DOHH2 (cell line): ENCODE results near the gene BET1L.
A peak's percentile ranks its signal among the peaks of the same experiment; 100 is the strongest.

Experiments
- H3F3A ChIP-seq: fragments of 200-600 bp; sonication (generic), shearing (Covaris generic); 2 replicates; pipeline ENCODE4 v1.6.0; 2016; ENCODE audit warnings: antibody characterized with exemption, mild to moderate bottlenecking; ENCODE audit not compliant: control insufficient read depth, insufficient read depth
- H3K27ac ChIP-seq: fragments of 200-600 bp; sonication (generic); 2 replicates; pipeline ENCODE4 v1.5.1; 2014; ENCODE audit warnings: low read depth, mild to moderate bottlenecking, low read length, moderate library complexity
- H3K27me3 ChIP-seq: fragments of 200-600 bp; sonication (generic); 2 replicates; pipeline ENCODE4 v1.6.1; 2014; ENCODE audit warnings: mild to moderate bottlenecking, low read length, mixed read lengths; ENCODE audit not compliant: control insufficient read depth
- H3K36me3 ChIP-seq: fragments of 200-600 bp; sonication (generic); 2 replicates; pipeline ENCODE4 v1.6.1; 2014; ENCODE audit warnings: mild to moderate bottlenecking, low read length, moderate library complexity, mixed read lengths; ENCODE audit not compliant: control insufficient read depth
- H3K4me1 ChIP-seq: fragments of 200-600 bp; sonication (generic); 2 replicates; pipeline ENCODE4 v1.6.1; 2014; ENCODE audit warnings: mild to moderate bottlenecking, low read length, mixed read lengths; ENCODE audit not compliant: control insufficient read depth
- H3K4me2 ChIP-seq: fragments of 200-600 bp; sonication (generic); 2 replicates; pipeline ENCODE4 v1.6.0; 2014; ENCODE audit warnings: mild to moderate bottlenecking, low read length, moderate library complexity
- H3K4me3 ChIP-seq: fragments of 200-600 bp; sonication (generic); 2 replicates; pipeline ENCODE4 v1.5.1; 2014; ENCODE audit warnings: mild to moderate bottlenecking, low read length, mixed read lengths
- H3K79me2 ChIP-seq: fragments of 200-600 bp; sonication (generic); 2 replicates; pipeline ENCODE4 v1.6.1; 2014; ENCODE audit warnings: mild to moderate bottlenecking, low read length, mixed read lengths; ENCODE audit not compliant: control insufficient read depth
- H3K9me2 ChIP-seq: fragments of 200-600 bp; sonication (generic); replicated peaks from 2 replicates; pipeline ENCODE4 v1.6.1; 2014; ENCODE audit warnings: mild to moderate bottlenecking, low read length, mixed read lengths; ENCODE audit not compliant: control insufficient read depth
- H3K9me3 ChIP-seq: fragments of 200-600 bp; sonication (generic); 2 replicates; pipeline ENCODE4 v1.6.1; 2014; ENCODE audit warnings: antibody characterized with exemption, low read length, mixed read lengths; ENCODE audit not compliant: control insufficient read depth, insufficient read depth
- H4K20me1 ChIP-seq: fragments of 200-600 bp; sonication (generic); 2 replicates; pipeline ENCODE4 v1.6.0; 2014; ENCODE audit warnings: low read depth, mild to moderate bottlenecking, antibody characterized with exemption, low read length, moderate library complexity; ENCODE audit not compliant: control insufficient read depth, insufficient read depth
- CTCF ChIP-seq: fragments of 200-600 bp; sonication (generic); IDR thresholded peaks from one replicate; pipeline ENCODE4 v1.5.1; 2014; ENCODE audit warnings: antibody characterized with exemption, mild to moderate bottlenecking, low read depth, low read length; ENCODE audit not compliant: poor library complexity, severe bottlenecking
- EZH2phosphoT487 ChIP-seq: fragments of 200-600 bp; sonication (generic); IDR thresholded peaks from 2 replicates; pipeline ENCODE4 v1.6.1; 2017; ENCODE audit warnings: borderline replicate concordance, mild to moderate bottlenecking, antibody characterized with exemption, low read length, moderate library complexity, mixed read lengths

Gene BET1L

GRCh38 chr11:251550-251949 lies 44.4 kb upstream of the BET1L start:
- Histone ChIP-seq H3K27ac (no peak overlapping the region), H3K36me3 (peaks cover 67% of the 10 kb centered on the region), H3K27me3 (no peaks in the 10 kb centered on the region), H4K20me1 (peaks cover 3% of the 10 kb centered on the region; the same call in 1 of the 2 replicates), H3K4me2 (no peak overlapping the region), H3K79me2 (no peaks in the 10 kb centered on the region), H3K4me3 (no peak overlapping the region), H3K4me1 (0 out of 2 replicates have a peak, but pooled peaks cover under 1% of the 10 kb centered on the region), H3F3A (peaks cover 16% of the 10 kb centered on the region), H3K9me3 (no peaks in the 10 kb centered on the region), H3K9me2 (no peaks in the 10 kb centered on the region)
- no peak for TF ChIP-seq CTCF
- no peak for TF ChIP-seq EZH2phosphoT487

- H3F3A ChIP-seq: peaks cover 16% of the 10 kb centered on the region
- no peaks in the 10 kb centered on the region for H3K4me1 ChIP-seq
- H3K27me3 ChIP-seq: no peaks in the 10 kb centered on the region
- H3K36me3 ChIP-seq: peaks cover 74% of the 10 kb centered on the region
- no peaks in the 10 kb centered on the region for H3K9me3 ChIP-seq
- H3K4me3 ChIP-seq: no peak overlapping the region
- no peak overlapping the region for H3K4me2 ChIP-seq
- peak; percentile 87 for TF ChIP-seq CTCF
- TF ChIP-seq EZH2phosphoT487: no peak
- no peaks in the 10 kb centered on the region for H3K79me2 ChIP-seq
- H4K20me1 ChIP-seq: peaks cover 3% of the 10 kb centered on the region; the same call in 1 of the 2 replicates
- no peaks in the 10 kb centered on the region for H3K9me2 ChIP-seq
- H3K27ac ChIP-seq: no peak overlapping the region
Measured at GRCh38 chr11:250740-251299, 43.6 kb upstream of the BET1L start.

- Histone ChIP-seq H3K4me1 (no peaks in the 10 kb centered on the region), H3K4me2 (no peak overlapping the region), H3K79me2 (no peaks in the 10 kb centered on the region), H3K4me3 (no peak overlapping the region), H4K20me1 (peaks cover 3% of the 10 kb centered on the region; the same call in 1 of the 2 replicates), H3F3A (peaks cover 15% of the 10 kb centered on the region), H3K27ac (no peak overlapping the region), H3K36me3 (peaks cover 80% of the 10 kb centered on the region), H3K9me3 (no peaks in the 10 kb centered on the region), H3K27me3 (no peaks in the 10 kb centered on the region), H3K9me2 (no peaks in the 10 kb centered on the region)
- no peak for TF ChIP-seq EZH2phosphoT487
Measured at GRCh38 chr11:250274-250673, 43.1 kb upstream of the BET1L start.

GRCh38 chr11:249062-249461 lies 41.9 kb upstream of the BET1L start:
- Histone ChIP-seq H3K27me3 (no peaks in the 10 kb centered on the region), H3K79me2 (no peaks in the 10 kb centered on the region), H4K20me1 (peaks cover 3% of the 10 kb centered on the region; the same call in 1 of the 2 replicates)

More at GRCh38 chr11:249062-249461, 41.9 kb upstream of the BET1L start:
- H3K27ac ChIP-seq: no peak overlapping the region
- no peak overlapping the region for H3K4me3 ChIP-seq
- peaks cover 91% of the 10 kb centered on the region for H3K36me3 ChIP-seq
- peaks cover 9% of the 10 kb centered on the region for H3F3A ChIP-seq
- H3K4me2 ChIP-seq: no peak overlapping the region
- no peaks in the 10 kb centered on the region for H3K9me2 ChIP-seq
- H3K4me1 ChIP-seq: no peaks in the 10 kb centered on the region
- TF ChIP-seq EZH2phosphoT487: no peak
- no peak for TF ChIP-seq CTCF
- H3K9me3 ChIP-seq: no peaks in the 10 kb centered on the region
